Body of pancreas (tissue), 4 donors: ENCODE results near the gene MYO1H.

ENCODE experiments used
- CTCF ChIP-seq, 7 experiments: fragments of 450-650 bp in 4 of 7; fragments of 200-600 bp in 3 of 7; sonication (generic) in 3 of 7; IDR thresholded peaks; one replicate each; pipeline ENCODE4 v1.5.1; 2016 to 2019; ENCODE audit warnings: antibody characterized with exemption in 7 of 7
- POLR2A ChIP-seq, 3 donors: fragments of 450-650 bp; IDR thresholded peaks; one replicate each; pipeline ENCODE4 v1.6.1; 2016; ENCODE audit warnings: antibody characterized with exemption in 3 of 3, mild to moderate bottlenecking in 2 of 3

- TF ChIP-seq CTCF (IDR thresholded peaks at IDR 0.05) (no peak), POLR2A (IDR thresholded peaks at IDR 0.05) (no peak)
Observed at GRCh38 chr12:109440851-109441490, 93.3 kb downstream of the MYO1H start.
